ENCODE measurements around the gene CIAPIN1. TPM values are rescaled to one million over a fixed set of nuclear protein-coding genes. Genes with fewer than 3 reads are reported as not detected.
"Not testable (repeated sequence)": the region's sequence is repeated elsewhere in the genome, so short reads cannot be mapped to it uniquely, and the experiment has no call there.

The CIAPIN1 gene
- total RNA-seq, 1 experiment from 2014 or later = 134 TPM

- Histone ChIP-seq H3K36me3 (replicated peaks; ENCODE audit: control insufficient read depth, insufficient read depth, low read length) (no peaks in the 10 kb centered on the region), H3K27me3 (ENCODE audit: control insufficient read depth, insufficient read depth, low read length) (no peaks in the 10 kb centered on the region), H3K4me3 (ENCODE audit: insufficient read depth, low read depth, low read length) (no peak overlapping the region)
- peak; percentile 48 for DNase-seq
Observed at GRCh38 chr16:57411362-57411976, 35.7 kb downstream of the CIAPIN1 start.

GRCh38 chr16:57409870-57410587 is 37.2 kb downstream of the CIAPIN1 start:
- Histone ChIP-seq H3K4me3 (ENCODE audit: insufficient read depth, low read depth, low read length) (no peak overlapping the region), H3K36me3 (replicated peaks; ENCODE audit: control insufficient read depth, insufficient read depth, low read length) (no peaks in the 10 kb centered on the region), H3K27me3 (ENCODE audit: control insufficient read depth, insufficient read depth, low read length) (no peaks in the 10 kb centered on the region)
- peak; percentile 26 for DNase-seq

GRCh38 chr16:57409065-57409464 is 38.1 kb downstream of the CIAPIN1 start:
- no peak overlapping the region for H3K4me3 ChIP-seq (ENCODE audit: insufficient read depth, low read depth, low read length)
- DNase-seq = no peak
- no peaks in the 10 kb centered on the region for H3K36me3 ChIP-seq (replicated peaks; ENCODE audit: control insufficient read depth, insufficient read depth, low read length)
- no peaks in the 10 kb centered on the region for H3K27me3 ChIP-seq (ENCODE audit: control insufficient read depth, insufficient read depth, low read length)

- H3K36me3 ChIP-seq (replicated peaks; ENCODE audit: control insufficient read depth, insufficient read depth, low read length) = no peaks in the 10 kb centered on the region
- H3K27me3 ChIP-seq (ENCODE audit: control insufficient read depth, insufficient read depth, low read length) = no peaks in the 10 kb centered on the region
- no peak for DNase-seq
- no peak overlapping the region for H3K4me3 ChIP-seq (ENCODE audit: insufficient read depth, low read depth, low read length)
Observed at GRCh38 chr16:57407521-57408353, 39.4 kb downstream of the CIAPIN1 start.

GRCh38 chr16:57406881-57407280 is 40.3 kb downstream of the CIAPIN1 start:
- Histone ChIP-seq H3K27me3 (ENCODE audit: control insufficient read depth, insufficient read depth, low read length) (no peaks in the 10 kb centered on the region), H3K36me3 (replicated peaks; ENCODE audit: control insufficient read depth, insufficient read depth, low read length) (no peaks in the 10 kb centered on the region), H3K4me3 (ENCODE audit: insufficient read depth, low read depth, low read length) (no peak overlapping the region)
- DNase-seq = no peak

GRCh38 chr16:57405097-57405496 is 42.1 kb downstream of the CIAPIN1 start:
- Histone ChIP-seq H3K4me3 (ENCODE audit: insufficient read depth, low read depth, low read length) (no peak overlapping the region), H3K27me3 (ENCODE audit: control insufficient read depth, insufficient read depth, low read length) (no peaks in the 10 kb centered on the region), H3K36me3 (replicated peaks; ENCODE audit: control insufficient read depth, insufficient read depth, low read length) (no peaks in the 10 kb centered on the region)
- no peak for DNase-seq

- DNase-seq = peak; percentile 6
- H3K27me3 ChIP-seq (ENCODE audit: control insufficient read depth, insufficient read depth, low read length) = no peaks in the 10 kb centered on the region
- no peaks in the 10 kb centered on the region for H3K36me3 ChIP-seq (replicated peaks; ENCODE audit: control insufficient read depth, insufficient read depth, low read length)
- H3K4me3 ChIP-seq (ENCODE audit: insufficient read depth, low read depth, low read length) = no peak within 1 kb of the TSS
Observed at GRCh38 chr16:57403965-57404817, 43.0 kb downstream of the CIAPIN1 start, which contains the start of gene CCL17. TSS of gene CCL17 (plus strand) at chr16:57404767. CDS start at chr16:57413933, 9,166 bp downstream.

GRCh38 chr16:57401943-57402640 is 45.1 kb downstream of the CIAPIN1 start:
- H3K36me3 ChIP-seq (replicated peaks; ENCODE audit: control insufficient read depth, insufficient read depth, low read length) = no peaks in the 10 kb centered on the region
- H3K27me3 ChIP-seq (ENCODE audit: control insufficient read depth, insufficient read depth, low read length) = no peaks in the 10 kb centered on the region
- H3K4me3 ChIP-seq (ENCODE audit: insufficient read depth, low read depth, low read length) = no peak overlapping the region
- DNase-seq = no peak

GRCh38 chr16:57397493-57397892 is 49.7 kb downstream of the CIAPIN1 start:
- H3K27me3 ChIP-seq (ENCODE audit: control insufficient read depth, insufficient read depth, low read length) = not testable (repeated sequence)

GRCh38 chr16:57396786-57397185 is 50.4 kb downstream of the CIAPIN1 start:
- H3K36me3 ChIP-seq (replicated peaks; ENCODE audit: control insufficient read depth, insufficient read depth, low read length) = no peaks in the 10 kb centered on the region
- no peaks in the 10 kb centered on the region for H3K27me3 ChIP-seq (ENCODE audit: control insufficient read depth, insufficient read depth, low read length)
- DNase-seq = no peak
- H3K4me3 ChIP-seq (ENCODE audit: insufficient read depth, low read depth, low read length) = no peak overlapping the region

More at GRCh38 chr16:57397493-57397892, 49.7 kb downstream of the CIAPIN1 start:
- not testable (repeated sequence) for H3K4me3 ChIP-seq (ENCODE audit: insufficient read depth, low read depth, low read length); H3K36me3 ChIP-seq (replicated peaks; ENCODE audit: control insufficient read depth, insufficient read depth, low read length); DNase-seq

GRCh38 chr16:57395026-57395425 is 52.2 kb downstream of the CIAPIN1 start:
- H3K27me3 ChIP-seq (ENCODE audit: control insufficient read depth, insufficient read depth, low read length) = no peaks in the 10 kb centered on the region
- no peaks in the 10 kb centered on the region for H3K36me3 ChIP-seq (replicated peaks; ENCODE audit: control insufficient read depth, insufficient read depth, low read length)
- no peak overlapping the region for H3K4me3 ChIP-seq (ENCODE audit: insufficient read depth, low read depth, low read length)
- DNase-seq = no peak

- Histone ChIP-seq H3K36me3 (replicated peaks; ENCODE audit: control insufficient read depth, insufficient read depth, low read length) (no peaks in the 10 kb centered on the region), H3K4me3 (ENCODE audit: insufficient read depth, low read depth, low read length) (no peak overlapping the region), H3K27me3 (ENCODE audit: control insufficient read depth, insufficient read depth, low read length) (no peaks in the 10 kb centered on the region)
- DNase-seq = no peak
Observed at GRCh38 chr16:57394444-57394843, 52.7 kb downstream of the CIAPIN1 start.

- H3K4me3 ChIP-seq (ENCODE audit: insufficient read depth, low read depth, low read length) = no peak overlapping the region
- DNase-seq = no peak
- no peaks in the 10 kb centered on the region for H3K27me3 ChIP-seq (ENCODE audit: control insufficient read depth, insufficient read depth, low read length)
- no peaks in the 10 kb centered on the region for H3K36me3 ChIP-seq (replicated peaks; ENCODE audit: control insufficient read depth, insufficient read depth, low read length)
Observed at GRCh38 chr16:57392694-57393093, 54.5 kb downstream of the CIAPIN1 start.

Data from H7 (cell line).